ENCODE measurements around the gene CCDC185. TPM values are rescaled to one million over a fixed set of nuclear protein-coding genes. Genes with fewer than 3 reads are reported as not detected.

CCDC185 gene
- not detected in 2 replicates for total RNA-seq (2014; rRNA removed; shearing (Covaris generic))
- not detected in 2 replicates for polyA plus RNA-seq (2015; cell fraction: cytosol; rRNA removed)
- not detected in 2 replicates for polyA plus RNA-seq (2015; cell fraction: nucleus; rRNA removed)

GRCh38 chr1:223393275-223394214 lies at the start of gene CCDC185:
CCDC185 (plus strand) TSS chr1:223393415; CDS start chr1:223393476, 61 bp downstream.
- no peak for DNase-seq (ENCODE audit: low read depth, low spot score)
- in situ Hi-C loops (cut with HindIII; ENCODE audit: low pct_unique_long_range_greater_than_20kb, low sequenced_read_pairs), result no loop called here

DNA sequence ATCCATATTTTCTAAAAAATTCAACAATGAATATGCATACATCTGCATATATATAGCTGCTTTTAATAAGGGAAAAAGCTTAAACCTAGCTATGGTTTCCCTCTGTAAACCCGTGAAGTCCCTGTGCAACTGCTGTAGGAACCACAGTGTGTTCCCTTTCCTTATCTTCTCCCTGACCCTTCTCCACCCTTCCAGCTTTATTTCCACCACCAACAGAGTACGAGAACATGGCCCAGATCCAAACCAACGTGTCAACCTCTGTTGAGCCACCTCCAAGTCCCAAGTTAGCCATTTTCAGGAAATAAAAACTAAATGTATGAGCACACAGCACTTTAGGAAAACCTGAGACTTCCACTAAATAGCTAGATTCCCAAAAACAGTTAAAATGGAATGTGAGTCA lies 49.5 kb upstream of the CCDC185 start:
- in situ Hi-C loops (cut with HindIII; ENCODE audit: low pct_unique_long_range_greater_than_20kb, low sequenced_read_pairs), result no loop called here
- no peak for DNase-seq (ENCODE audit: low read depth, low spot score)

DNA sequence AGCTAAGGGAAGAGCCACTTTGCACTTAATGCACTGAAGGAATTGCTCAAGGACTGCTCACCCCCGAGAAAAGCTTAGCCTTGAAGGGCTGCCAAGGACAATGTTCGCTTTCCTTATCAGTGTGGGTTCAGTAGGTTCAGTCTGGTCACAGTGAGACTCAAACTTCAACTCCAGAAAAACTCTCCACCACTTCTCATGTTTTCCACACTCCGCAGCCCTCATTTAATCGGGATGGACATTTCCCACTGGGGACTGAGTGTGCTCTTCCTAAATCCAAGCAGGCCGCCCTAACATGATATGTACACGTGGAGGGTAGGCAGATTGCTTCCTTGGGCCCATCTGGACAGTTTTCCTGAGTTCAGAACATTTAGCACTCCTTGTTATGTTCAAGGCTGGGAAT lies 48.7 kb upstream of the CCDC185 start:
- in situ Hi-C loops (cut with HindIII; ENCODE audit: low pct_unique_long_range_greater_than_20kb, low sequenced_read_pairs), result no loop called here
- no peak for DNase-seq (ENCODE audit: low read depth, low spot score)

DNA sequence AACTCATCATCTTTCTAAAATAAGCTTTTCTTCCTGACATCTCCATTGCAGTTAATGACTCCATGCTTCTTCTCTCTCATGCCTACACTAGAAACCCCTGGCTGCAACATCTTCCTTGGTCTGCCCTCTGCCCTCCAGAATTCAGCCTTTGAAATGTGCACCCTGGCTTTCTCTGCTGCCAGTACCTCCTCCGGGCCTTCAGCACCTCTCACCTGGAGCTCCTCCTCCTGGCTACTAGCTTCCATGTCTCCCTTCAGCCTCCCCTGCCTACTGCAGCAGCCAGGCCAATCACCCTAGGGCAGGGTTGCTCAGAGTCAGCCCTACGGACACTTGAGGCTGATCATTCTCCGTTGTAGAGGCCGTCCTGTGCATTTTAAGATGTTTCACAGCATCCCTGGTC lies 47.5 kb upstream of the CCDC185 start:
- no peak for DNase-seq (ENCODE audit: low read depth, low spot score)
- in situ Hi-C loops (cut with HindIII; ENCODE audit: low pct_unique_long_range_greater_than_20kb, low sequenced_read_pairs), result no loop called here

GRCh38 chr1:223346311-223346710 lies 46.9 kb upstream of the CCDC185 start:
- no peak for DNase-seq (ENCODE audit: low read depth, low spot score)
- in situ Hi-C loops (cut with HindIII; ENCODE audit: low pct_unique_long_range_greater_than_20kb, low sequenced_read_pairs), result no loop called here

- no peak for DNase-seq (ENCODE audit: low read depth, low spot score)
- in situ Hi-C loops (cut with HindIII; ENCODE audit: low pct_unique_long_range_greater_than_20kb, low sequenced_read_pairs), result no loop called here
Measured at GRCh38 chr1:223347583-223347982, 45.6 kb upstream of the CCDC185 start.

DNA sequence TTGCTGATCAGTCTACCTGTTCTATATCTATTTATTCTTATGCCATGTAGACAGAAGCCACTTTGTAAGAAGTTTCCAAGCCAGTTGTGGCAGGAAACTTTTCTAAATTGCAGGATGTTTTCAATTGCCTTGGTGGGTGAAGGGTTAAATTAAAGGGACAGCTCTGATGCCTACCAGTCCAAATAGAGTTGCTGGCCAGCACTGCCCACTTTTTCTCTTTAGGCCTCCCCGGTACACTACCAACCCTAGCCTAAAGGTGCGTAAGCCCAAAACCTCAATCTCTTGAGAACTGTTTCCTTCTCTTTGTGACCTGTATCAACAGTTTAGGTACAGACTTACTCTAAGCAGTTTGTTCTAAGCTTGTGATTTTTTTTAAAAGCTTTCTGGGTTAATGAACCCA lies 44.8 kb upstream of the CCDC185 start:
- DNase-seq (ENCODE audit: low read depth, low spot score), result no peak
- in situ Hi-C loops (cut with HindIII; ENCODE audit: low pct_unique_long_range_greater_than_20kb, low sequenced_read_pairs), result no loop called here

- in situ Hi-C loops (cut with HindIII; ENCODE audit: low pct_unique_long_range_greater_than_20kb, low sequenced_read_pairs), result no loop called here
- no peak for DNase-seq (ENCODE audit: low read depth, low spot score)
Measured at GRCh38 chr1:223349241-223349640, 44.0 kb upstream of the CCDC185 start.

GRCh38 chr1:223350361-223350908 lies 42.8 kb upstream of the CCDC185 start:
- DNase-seq (ENCODE audit: low read depth, low spot score), result no peak
- in situ Hi-C loops (cut with HindIII; ENCODE audit: low pct_unique_long_range_greater_than_20kb, low sequenced_read_pairs), result no loop called here

GRCh38 chr1:223352944-223353343 lies 40.3 kb upstream of the CCDC185 start:
- no peak for DNase-seq (ENCODE audit: low read depth, low spot score)
- in situ Hi-C loops (cut with HindIII; ENCODE audit: low pct_unique_long_range_greater_than_20kb, low sequenced_read_pairs), result no loop called here

DNA sequence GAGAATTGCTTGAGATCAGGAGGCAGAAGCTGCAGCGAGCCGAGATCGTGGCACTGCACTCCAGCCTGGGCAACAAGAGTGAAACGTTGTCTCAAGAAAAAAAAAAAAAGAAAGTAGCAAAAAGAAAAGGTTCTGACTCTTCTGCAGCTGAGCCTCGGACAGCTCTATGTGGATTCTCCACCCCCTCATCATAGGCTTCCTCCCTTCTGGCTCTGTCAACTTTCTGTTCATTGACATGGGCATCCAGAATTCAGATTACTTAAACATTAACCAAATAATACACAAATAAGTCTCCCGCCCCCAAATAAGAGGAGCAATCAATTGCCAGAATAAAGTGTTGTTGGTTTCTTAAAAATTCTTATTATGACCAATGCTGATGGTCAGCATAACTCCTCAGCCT lies 39.3 kb upstream of the CCDC185 start:
- DNase-seq (ENCODE audit: low read depth, low spot score), result no peak
- in situ Hi-C loops (cut with HindIII; ENCODE audit: low pct_unique_long_range_greater_than_20kb, low sequenced_read_pairs), result no loop called here

- DNase-seq (ENCODE audit: low read depth, low spot score), result no peak
Measured at GRCh38 chr1:223355699-223356098, 37.5 kb upstream of the CCDC185 start.

GRCh38 chr1:223358826-223359225 lies 34.4 kb upstream of the CCDC185 start:
- DNase-seq (ENCODE audit: low read depth, low spot score), result no peak
- in situ Hi-C loops (cut with HindIII; ENCODE audit: low pct_unique_long_range_greater_than_20kb, low sequenced_read_pairs), result no loop called here

More at GRCh38 chr1:223355699-223356098, 37.5 kb upstream of the CCDC185 start:
- in situ Hi-C loops (cut with HindIII; ENCODE audit: low pct_unique_long_range_greater_than_20kb, low sequenced_read_pairs), result no loop called here

DNA sequence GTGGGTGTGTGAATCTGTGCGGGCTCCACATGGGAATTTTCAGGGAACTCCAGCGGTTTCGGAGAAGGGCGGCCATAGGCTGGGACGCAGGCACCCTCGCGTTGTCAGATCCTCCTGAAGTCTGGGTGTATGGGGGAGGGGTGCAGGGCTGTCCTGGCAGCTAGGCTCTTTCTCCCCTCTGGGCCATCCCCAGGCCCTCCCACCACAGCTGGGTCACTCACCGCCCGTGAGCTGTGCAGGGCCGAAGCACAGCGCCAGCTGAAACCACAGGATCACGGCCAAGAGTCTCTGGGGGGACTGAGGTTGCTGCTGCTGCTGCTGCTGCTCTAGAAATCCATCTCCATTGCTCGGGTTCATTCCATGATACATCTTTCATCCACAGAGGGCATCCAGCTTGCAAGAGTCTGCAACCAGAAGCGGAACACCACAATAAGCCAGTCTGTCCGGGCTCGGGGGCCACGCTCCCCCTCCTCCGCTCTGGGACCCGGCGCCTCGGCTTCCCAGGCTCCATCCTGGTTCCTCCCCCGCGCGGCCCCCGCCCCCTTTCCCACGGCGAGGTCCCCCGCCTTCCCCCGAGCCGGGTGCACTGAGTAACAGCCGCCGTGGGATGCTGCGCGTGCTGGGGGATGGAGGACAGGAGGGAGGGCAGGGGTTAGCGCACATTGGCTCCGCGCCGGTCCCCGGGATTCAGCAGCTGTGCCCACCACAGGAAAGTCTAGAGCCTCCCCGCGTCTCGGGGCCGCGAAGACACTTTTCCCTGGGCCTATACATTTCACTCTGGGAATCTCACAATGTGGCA lies 30.0 kb upstream of the CCDC185 start:
- DNase-seq (ENCODE audit: low read depth, low spot score), result no peak
- in situ Hi-C loops (cut with HindIII; ENCODE audit: low pct_unique_long_range_greater_than_20kb, low sequenced_read_pairs), result no loop called here

DNA sequence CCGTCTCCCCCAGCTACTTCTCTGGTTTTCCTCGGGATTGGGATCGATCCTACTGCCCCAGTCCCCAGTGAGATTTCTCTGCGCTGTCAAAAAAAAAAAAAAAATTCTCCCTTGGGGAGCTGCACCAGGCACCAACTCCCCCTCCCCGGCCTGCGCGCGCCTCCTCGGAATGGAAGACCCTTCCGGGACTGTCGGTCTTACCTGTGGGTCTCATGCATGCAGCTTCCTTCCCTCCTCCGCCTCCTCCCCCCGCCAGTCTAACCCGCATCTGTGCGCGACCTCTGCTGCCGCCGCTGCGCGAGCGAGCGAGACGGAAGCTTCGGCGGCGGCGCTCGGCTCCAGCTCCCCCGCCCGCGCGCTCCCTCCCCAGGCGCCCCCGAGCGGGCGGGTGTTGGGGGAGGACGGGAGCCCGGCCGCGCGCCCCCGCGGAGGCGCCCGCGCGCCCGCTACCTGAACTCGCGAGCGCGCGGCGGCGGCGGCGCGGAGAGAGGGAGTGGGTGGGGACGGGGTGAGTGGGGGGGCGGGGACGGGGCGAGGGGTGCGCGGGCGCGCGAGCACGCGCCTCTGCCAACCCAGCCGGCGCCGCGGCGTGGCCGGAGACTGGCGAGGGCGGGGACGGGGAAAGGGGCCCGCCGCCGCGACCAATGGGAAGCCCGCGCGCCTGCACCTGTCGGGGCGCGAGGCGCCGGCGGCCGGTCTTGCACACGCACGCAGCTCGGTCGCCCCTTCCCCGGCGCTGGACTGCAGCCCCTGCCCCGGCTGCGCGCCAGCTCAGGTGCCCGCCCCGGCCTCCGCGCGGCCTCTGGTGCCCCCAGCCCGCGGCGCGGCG lies 29.1 kb upstream of the CCDC185 start, which contains the start of gene SUSD4:
SUSD4 (minus strand) TSS at position 321 of the 829 bp plus-strand sequence. CDS start 751 bp downstream, outside the sequence.
- in situ Hi-C loops (cut with HindIII; ENCODE audit: low pct_unique_long_range_greater_than_20kb, low sequenced_read_pairs), result no loop called here
- DNase-seq (ENCODE audit: low read depth, low spot score), result no peak

- no peak for DNase-seq (ENCODE audit: low read depth, low spot score)
- in situ Hi-C loops (cut with HindIII; ENCODE audit: low pct_unique_long_range_greater_than_20kb, low sequenced_read_pairs), result no loop called here
Measured at GRCh38 chr1:223364685-223365382, 28.4 kb upstream of the CCDC185 start.

All from SK-MEL-5 (cell line).